Measurements from ENCODE around the gene RSRC1. TPM values are rescaled to one million over a fixed set of nuclear protein-coding genes. Genes with fewer than 3 reads are reported as not detected.

RSRC1 gene
- total RNA-seq, 1 experiment from 2014 or later: 37.9 TPM

GRCh38 chr3:158072790-158073189, 37.1 kb upstream of the RSRC1 start:
- Histone ChIP-seq H4K8ac (replicated peaks; ENCODE audit: insufficient read length, low read depth, low read length) (no peak overlapping the region), H2AFZ (ENCODE audit: low read length) (no peak overlapping the region), H3K56ac (ENCODE audit: insufficient read length, low read depth, low read length) (no peak overlapping the region), H2BK5ac (ENCODE audit: insufficient read length, low read length) (no peak overlapping the region), H2AK5ac (ENCODE audit: insufficient read length, low read length) (no peak overlapping the region), H2BK120ac (ENCODE audit: low read depth, low read length, poor library complexity, severe bottlenecking) (no peak overlapping the region), H4K5ac (ENCODE audit: insufficient read length, low read depth, low read length) (no peak overlapping the region), H3K4ac (ENCODE audit: low read depth, low read length) (no peak overlapping the region), H3K23me2 (ENCODE audit: insufficient read length, low read depth, low read length, poor library complexity, severe bottlenecking) (no peaks in the 10 kb centered on the region), H3K79me1 (ENCODE audit: insufficient read depth, low read depth, low read length, poor library complexity, severe bottlenecking) (no peaks in the 10 kb centered on the region), H3K14ac (ENCODE audit: insufficient read depth, low read length) (no peak overlapping the region), H2BK20ac (ENCODE audit: low read depth, low read length, poor library complexity, severe bottlenecking) (no peak overlapping the region), H3K23ac (ENCODE audit: insufficient read length, low read depth, low read length) (no peak overlapping the region), H3K4me1 (ENCODE audit: insufficient read depth, low read length) (no peaks in the 10 kb centered on the region), H3K4me2 (ENCODE audit: insufficient read depth, insufficient read length, low read length) (no peak overlapping the region), H2BK15ac (ENCODE audit: low read depth, low read length) (no peak overlapping the region), H3K9ac (ENCODE audit: extremely low read depth, insufficient read length, low read length) (no peak overlapping the region), H3K27me3 (ENCODE audit: insufficient read depth, low read length) (no peaks in the 10 kb centered on the region), H3T11ph (ENCODE audit: low read length) (no peak overlapping the region), H4K91ac (ENCODE audit: insufficient read length, low read depth, low read length) (no peak overlapping the region), H2BK12ac (ENCODE audit: insufficient read length, low read depth, low read length) (no peak overlapping the region), H3K18ac (ENCODE audit: insufficient read length, low read depth, low read length) (no peak overlapping the region), H3K27ac (ENCODE audit: insufficient read length, low read depth, low read length) (no peak overlapping the region), H4K20me1 (ENCODE audit: control insufficient read depth, insufficient read depth, insufficient read length) (no peaks in the 10 kb centered on the region), H3K79me2 (ENCODE audit: insufficient read depth, low read length) (no peaks in the 10 kb centered on the region), H3K9me3 (ENCODE audit: control insufficient read depth, low read depth, low read length) (no peaks in the 10 kb centered on the region)
- Mint-ChIP-seq H3K9me3 (no peaks in the 10 kb centered on the region), H3K36me3 (ENCODE audit: insufficient read depth in 1 of 3, low read depth in 3 of 3) (no peaks in the 10 kb centered on the region), H3K27ac (no peak overlapping the region), H3K4me1 (no peaks in the 10 kb centered on the region), H3K4me3 (no peak overlapping the region), H3K27me3 (ENCODE audit: low read depth) (no peaks in the 10 kb centered on the region)
- DNase-seq: no peak
- TF ChIP-seq, protein P1, sequence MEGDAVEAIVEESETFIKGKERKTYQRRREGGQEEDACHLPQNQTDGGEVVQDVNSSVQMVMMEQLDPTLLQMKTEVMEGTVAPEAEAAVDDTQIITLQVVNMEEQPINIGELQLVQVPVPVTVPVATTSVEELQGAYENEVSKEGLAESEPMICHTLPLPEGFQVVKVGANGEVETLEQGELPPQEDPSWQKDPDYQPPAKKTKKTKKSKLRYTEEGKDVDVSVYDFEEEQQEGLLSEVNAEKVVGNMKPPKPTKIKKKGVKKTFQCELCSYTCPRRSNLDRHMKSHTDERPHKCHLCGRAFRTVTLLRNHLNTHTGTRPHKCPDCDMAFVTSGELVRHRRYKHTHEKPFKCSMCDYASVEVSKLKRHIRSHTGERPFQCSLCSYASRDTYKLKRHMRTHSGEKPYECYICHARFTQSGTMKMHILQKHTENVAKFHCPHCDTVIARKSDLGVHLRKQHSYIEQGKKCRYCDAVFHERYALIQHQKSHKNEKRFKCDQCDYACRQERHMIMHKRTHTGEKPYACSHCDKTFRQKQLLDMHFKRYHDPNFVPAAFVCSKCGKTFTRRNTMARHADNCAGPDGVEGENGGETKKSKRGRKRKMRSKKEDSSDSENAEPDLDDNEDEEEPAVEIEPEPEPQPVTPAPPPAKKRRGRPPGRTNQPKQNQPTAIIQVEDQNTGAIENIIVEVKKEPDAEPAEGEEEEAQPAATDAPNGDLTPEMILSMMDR (conservative IDR thresholded peaks at IDR 0.05): no peak
